Activated naive CD8-positive, alpha-beta T cell treated with anti-CD3 and anti-CD28 coated beads, Interleukin-2, amount 50 U/mL, for 16 hours (primary cell): Measurements from ENCODE around the gene LRRTM4.
"Not testable (repeated sequence)": the region's sequence is repeated elsewhere in the genome, so short reads cannot be mapped to it uniquely, and the experiment has no call there.

ENCODE experiments used
- DNase-seq: peaks from one replicate; pipeline ENCODE4 v3.0.0-alpha.2; 2020; ENCODE audit warnings: low read depth, low spot score

The LRRTM4 gene

DNA sequence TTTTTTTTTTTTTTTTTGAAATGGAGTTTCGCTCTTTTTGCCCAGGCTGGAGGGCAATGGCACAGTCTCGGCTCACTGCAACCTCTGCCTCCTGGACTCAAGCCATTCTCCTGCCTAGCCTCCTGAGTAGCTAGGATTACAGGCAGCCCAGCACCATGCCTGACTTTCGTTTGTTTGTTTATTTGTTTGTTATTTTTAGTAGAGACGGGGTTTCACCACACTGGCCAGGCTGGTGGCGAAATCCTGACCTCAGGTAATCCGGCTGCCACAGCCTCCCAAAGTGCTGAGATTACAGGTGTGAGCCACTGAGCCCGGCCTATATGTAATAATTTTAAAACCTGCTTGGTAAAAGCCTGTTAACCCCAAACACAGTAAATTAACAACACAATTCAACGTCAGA lies 435.7 kb downstream of the LRRTM4 start:
- no peak for DNase-seq

DNA sequence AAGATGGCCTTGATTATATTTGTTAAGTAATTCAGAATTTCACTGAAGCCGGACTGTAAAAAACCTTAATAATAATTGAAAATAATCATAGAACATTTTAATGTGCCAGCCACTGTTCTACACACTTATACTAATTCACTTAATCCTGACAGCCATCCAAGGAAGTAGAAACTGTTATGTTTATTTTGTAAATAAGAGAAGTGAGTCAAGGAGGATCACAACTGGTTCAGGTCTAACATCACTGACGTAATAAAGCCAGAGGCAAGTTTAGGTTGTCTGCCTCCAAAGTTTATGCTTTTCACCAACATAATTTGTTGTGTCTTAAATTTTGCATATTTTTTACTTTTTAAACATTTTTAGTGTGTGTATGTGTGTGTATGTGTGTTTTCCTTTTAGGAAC lies 436.1 kb downstream of the LRRTM4 start:
- no peak for DNase-seq

DNA sequence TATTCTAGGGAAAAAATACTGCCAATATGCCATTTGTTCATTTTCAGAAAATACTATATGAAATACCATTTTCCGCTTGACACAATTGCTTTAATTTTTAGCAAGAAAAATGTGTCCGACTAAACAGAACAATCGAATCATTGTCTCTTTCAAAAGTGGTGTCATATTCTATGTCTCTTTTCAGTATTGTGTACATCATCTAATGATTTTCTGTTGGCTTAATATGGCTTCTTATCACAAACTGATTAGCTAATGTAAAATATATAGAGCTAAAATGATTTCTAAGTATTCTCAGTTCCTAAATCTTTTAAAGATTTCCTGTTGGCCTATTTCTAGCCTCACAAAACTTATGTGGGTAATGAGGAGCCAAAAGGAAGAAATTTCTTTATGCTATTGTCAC lies 436.6 kb downstream of the LRRTM4 start:
- DNase-seq = no peak

DNA sequence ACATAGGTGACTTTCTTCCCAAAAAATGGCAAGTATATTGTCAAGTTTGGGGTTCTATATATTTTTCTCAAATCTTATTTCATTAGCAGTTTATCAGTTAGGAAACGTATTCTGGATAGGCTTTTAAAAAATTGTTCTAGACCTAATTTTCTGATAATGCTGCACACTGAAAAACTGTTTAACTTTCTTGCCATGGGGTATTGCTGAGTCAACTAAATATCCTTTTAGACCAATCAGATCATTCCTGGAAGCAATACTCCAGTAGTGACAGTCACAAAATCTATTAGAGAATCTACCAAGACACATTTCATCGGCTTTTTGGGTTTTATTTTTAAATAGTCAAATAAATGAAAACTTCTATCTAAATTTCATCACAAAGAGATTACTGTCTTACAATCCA lies 440.6 kb downstream of the LRRTM4 start:
- DNase-seq = no peak

DNA sequence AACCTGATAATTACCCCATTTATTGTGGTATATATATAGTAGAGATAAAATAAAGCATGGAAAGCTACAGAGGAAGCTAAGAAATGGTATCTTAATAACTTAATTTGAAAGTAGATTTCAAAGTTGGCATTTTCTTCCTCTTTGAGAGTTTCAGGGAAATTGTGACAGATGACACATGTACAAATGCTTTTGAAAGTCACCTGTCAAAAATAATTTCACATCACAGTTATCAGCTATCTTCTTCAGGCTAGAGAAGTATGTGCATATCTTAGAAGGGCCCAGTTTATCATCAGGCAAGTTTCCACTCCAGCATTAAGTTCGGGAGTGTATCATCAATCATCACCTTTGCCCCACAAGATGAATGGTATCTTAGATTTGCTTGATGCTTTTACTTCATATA lies 457.9 kb downstream of the LRRTM4 start:
- no peak for DNase-seq

DNA sequence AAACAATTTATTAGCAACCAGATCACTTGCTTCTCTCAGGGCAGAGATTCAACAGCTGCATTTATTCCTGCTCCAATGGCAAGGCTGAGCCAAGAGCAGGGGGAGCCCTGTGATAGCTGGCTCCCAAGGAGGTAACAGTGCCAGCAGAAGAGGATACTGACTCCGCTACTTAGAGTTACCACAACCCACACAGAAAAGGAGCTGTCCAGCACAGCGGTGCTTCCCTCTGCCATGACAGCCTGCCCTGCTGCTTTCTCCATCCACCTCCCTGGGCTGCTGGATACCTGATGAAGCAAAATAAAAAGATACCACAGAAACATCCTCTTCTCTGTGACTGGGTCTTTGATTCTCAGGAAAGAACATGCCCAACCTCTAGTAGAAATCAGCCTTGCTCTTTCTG lies 467.2 kb downstream of the LRRTM4 start:
- DNase-seq = no peak

DNA sequence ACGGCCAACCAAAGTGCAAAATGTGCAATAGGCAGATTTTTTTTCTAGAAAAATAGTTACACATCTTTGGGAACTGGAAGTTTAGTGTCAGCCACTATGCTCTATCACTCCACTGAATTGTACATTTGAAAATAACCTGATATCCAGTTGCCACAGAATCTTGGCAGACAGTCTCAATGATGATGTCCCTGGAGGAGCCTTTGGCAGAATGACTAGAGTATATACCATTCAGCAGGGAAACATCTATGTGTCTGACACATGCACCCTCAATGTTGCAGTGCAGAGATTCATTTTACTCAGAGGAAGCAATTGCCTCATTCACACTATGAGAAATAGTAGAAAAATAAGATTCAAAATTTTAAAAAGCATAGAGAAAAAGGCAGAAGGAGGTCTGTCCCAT lies 475.8 kb downstream of the LRRTM4 start:
- DNase-seq = no peak

DNA sequence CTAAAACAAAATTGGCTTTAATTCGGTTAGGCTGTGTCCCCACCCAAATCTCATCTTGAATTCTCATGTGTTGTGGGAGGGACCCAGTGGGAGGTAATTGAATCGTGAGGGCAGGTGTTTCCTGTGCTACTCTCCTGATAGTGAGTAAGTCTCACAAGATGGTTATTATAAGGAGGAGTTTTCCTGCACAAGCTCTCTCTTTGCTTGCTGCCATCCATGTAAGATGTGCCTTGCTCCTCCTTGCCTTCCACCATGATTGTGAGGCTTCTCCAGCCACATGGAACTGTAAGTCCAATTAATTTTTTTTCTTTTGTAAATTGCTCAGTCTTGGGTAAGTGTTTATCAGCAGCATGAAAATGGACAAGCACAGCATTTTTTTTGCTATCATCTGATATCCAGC lies 476.7 kb downstream of the LRRTM4 start:
- not testable (repeated sequence) for DNase-seq

DNA sequence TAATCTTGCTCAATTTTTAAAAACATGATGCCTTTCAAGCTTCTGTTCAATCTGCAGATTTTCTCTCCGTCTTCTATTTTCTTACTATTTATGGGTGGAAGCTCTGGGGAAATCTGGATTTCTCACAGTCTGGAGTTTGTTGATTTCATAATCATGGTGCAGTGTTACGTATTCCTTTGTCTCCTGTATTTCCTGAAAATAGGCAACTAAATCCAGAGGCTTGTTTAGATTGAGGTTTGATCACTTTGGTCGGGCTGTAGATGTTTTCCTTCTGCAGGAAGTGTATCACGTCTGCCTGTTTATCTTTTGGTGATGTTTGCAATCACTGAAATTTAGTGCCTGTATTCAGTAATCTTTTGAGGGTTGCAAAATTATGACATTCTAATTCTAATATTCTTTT lies 487.7 kb downstream of the LRRTM4 start:
- no peak for DNase-seq

DNA sequence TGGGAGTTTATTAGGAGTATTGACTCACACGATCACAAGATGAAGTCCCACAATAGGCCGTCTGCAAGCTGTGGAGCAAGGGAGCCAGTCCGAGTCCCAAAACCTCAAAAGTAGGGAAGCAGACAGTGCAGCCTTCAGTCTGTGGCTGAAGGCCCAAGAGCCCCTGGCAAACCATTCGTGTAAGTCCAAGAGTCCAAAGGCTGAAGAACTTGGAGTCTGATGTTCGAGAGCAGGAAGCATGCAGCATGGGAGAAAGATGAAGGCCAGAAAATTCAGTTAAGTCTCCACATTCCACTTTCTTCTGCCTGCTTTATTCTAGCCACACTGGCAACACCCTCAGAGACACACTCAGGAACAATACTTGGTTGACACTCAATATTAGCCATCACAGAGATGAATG lies 492.9 kb downstream of the LRRTM4 start:
- DNase-seq = not testable (repeated sequence)

DNA sequence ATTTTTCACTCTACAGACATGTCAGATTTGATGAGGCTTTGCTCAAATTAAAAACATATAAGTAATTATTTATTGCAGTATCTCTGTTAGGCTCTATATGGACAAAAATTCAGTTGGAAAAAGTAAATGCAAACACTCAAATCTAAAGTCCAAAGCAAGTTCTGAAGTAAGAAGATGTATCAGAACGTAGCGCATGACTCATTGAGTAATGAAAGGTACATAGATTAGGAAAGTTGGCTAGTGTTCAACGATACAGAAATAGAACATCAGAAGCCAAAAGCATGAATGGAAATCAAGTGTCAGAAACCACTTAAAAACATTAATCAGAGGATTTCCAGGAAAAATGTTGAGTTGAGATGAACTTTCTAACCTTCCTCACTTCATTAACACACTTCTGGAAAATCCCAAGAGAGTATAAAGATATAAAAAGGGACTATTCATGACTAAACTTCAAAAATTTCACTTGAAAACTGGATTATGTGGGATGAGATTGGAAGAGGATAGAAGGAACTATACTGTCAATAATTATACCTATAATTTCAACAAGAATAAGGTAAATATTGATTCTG lies 494.1 kb downstream of the LRRTM4 start:
- DNase-seq = no peak

DNA sequence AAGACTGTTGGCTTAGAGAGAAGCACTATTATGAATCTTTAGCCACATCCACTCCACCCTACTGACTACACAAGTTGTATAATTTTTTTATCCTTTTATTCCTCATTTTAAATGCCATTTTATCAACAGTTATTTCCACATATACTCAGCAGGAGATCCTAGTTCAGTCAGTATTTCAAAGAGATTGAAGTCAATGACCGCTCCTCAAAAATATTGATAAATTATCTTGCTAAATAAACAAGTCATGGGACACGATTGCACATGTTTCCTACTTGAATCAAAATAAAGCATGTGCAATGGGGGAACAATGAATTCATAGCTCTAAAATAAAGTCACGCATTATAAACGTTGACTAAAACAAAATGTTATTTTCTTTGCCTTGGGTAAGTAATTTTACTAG lies 496.5 kb downstream of the LRRTM4 start:
- no peak for DNase-seq

DNA sequence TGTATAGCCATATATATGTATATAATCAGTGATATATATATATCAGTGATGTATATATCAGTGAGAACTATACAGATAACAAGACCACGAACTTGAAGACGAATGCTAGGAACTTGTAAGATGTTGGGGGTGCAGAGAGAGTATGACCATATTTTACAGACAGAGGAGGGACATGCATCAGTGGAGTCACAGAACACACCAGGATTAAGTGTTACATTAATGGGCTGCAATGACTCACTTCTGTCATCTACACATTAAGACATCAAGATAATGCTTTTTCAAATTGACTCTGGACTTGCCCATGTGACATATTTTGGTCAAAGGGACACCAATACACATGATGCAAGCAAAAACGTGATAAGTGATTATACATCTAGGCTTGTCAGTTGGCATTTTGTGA lies 501.0 kb downstream of the LRRTM4 start:
- no peak for DNase-seq

DNA sequence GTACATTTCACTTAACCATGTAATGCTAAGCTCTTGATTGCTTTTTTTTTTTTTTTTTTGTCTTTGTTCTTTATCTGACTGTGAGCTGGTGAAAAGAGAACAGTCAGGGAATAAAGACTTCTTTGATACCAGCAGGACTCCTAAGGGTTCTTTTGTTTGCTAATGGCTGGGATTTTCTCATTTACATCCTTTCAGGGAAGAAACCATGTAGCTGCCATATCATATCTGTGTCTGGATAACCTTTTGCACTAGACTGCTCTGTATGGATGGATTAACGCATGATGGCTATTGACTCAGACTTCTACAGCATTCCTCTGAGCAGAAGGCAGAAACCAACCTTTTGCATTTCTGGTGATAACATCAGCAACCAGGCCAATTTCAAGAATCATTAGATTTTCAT lies 504.0 kb downstream of the LRRTM4 start:
- DNase-seq = no peak

DNA sequence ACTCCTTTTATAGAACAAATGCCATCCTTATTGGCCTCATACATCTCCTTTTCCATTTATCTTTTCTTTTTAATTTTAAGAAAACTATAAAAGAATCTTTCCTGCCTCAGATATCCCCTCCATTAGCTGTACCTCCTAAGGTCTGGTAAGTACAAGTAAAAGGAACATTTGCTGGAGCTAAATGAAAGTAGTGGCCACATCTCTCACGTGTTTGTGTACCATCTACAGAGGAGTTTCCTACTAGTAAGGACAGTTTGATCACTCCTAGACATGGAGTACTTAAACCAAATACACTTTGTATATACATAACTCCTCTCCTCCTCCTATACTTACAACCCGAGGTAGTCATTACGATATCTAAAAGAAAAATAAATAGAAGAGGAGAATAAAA lies 504.8 kb downstream of the LRRTM4 start:
- DNase-seq = no peak

DNA sequence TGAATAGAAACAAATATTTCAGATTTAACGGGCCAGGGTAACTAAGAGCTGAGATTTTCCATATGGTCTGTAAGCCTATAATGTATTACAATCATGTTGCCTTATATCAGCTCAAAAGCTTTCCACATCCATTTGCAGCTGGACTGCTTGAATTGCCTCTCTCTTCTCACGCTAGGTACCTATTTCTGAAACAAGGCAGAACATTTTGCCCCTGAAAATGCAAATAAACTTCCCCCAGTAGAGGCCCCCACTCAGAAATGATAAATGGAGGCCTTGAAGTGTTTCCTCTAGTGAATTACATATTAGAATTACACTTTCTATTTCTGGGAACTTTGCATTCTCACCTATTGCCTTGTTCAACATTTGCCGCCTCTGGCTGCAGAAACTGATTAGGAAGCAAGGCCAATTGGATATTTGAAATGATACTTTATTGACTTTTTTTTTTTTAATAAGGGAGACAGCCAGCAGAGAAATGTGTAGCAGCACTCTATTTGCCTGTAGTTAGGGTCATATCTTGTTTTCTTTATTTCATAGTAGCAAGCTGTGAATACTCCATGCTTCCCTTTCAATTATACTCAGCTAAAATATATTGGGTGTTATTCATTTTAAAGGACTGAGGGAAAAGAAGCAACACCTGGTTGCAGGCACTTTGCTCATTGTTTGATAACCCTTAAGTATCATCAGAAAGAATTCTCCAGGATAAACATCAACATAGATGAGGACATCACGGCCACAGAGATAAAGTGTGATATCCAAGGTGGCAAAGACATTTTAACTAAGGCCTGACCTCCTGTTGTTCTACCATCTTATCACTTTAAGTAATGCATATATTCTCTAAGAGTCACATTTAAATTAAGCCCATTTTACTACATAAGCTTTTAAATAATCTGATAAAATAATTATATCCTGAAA lies 505.5 kb downstream of the LRRTM4 start:
- DNase-seq = no peak

DNA sequence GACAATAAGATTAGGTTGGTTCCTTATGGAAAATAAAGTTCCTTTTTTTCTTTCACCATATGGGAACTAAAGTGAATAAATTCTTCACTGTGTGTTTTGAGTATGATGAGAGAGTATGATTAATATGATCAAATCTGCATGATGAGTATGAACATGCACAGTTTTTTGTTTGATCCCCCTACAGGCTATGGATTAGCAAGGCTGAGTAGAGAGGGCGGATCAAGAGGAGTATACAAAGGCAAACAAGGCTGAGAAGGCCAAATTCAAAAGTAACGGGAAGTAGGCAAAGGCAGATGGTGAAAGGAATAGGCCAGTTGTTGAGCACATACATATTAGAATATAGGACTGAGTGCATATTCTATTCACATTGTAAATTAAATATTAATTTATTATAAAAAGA lies 508.2 kb downstream of the LRRTM4 start:
- no peak for DNase-seq

DNA sequence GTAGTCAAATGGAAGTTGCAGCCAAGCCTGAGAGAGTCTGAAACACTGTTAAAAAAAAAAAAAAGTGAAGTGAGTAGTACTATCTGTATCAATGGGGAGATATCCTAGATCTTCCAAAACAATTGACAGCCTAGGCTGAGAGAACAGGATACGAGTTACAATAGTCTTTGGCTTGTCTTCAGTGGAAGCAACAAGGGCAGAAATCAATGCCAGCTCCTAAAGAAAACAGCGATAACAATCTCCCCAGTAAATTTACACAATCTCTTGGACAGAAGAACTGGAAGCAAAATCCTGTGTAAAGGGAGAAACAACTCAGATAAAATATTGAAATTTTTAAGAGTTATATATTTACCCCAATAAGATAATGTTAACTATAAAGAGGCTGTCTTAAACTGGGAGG lies 508.7 kb downstream of the LRRTM4 start:
- DNase-seq = no peak

DNA sequence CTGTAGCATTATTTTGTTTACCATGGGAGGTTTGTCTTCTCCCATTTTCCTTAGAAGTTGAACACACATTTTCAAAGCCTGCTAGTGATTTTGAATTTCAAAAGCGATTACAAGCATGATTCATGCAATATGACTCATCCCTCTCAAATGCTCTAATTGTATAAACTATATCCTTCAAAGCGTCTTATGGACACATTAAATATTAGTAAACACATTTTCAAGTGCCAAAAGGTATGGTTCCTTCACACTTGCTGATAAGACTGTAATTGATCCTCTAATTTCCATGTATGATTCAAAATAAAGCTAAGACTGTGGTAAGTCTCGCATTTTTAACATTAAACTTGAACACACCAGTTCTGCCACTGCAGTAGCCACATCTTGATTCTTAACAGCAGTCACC lies 512.9 kb downstream of the LRRTM4 start:
- DNase-seq = no peak

DNA sequence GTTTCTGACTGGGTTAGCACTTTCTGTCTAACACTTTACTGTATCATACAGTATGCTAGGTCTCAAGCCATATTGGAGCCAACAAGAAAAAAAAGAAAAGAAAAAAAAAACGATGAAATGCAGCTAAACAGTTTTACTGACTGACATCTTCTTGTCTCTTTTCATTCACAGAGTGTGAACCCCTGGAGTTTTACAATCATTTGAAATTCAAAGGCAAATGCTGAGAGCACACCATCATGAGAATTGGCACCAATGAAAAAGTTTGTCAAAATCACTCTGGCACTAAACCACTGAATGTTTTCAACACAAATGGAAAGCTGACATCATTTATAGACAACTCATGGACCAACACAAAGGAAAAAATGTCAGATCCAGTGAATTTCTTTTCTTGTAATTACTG lies 513.3 kb downstream of the LRRTM4 start:
- no peak for DNase-seq

DNA sequence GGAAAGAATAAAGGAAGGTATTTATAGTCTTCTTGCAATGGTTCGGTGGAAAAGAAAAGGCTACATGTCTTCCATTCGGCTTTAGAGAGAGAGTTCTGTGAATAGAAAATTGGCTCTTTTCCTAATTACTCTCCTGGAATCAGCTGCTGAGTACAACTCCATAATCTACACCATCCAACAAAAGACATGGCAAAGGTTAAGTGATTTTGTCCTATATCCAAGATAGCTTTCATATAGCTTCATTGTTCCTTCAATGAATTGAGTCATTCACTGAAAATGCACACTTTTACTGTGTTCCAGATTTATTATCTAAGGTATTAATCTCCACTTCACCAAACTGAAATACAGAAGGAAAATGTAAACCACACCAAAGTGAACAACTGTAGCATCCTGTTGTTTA lies 514.5 kb downstream of the LRRTM4 start:
- DNase-seq = no peak

DNA sequence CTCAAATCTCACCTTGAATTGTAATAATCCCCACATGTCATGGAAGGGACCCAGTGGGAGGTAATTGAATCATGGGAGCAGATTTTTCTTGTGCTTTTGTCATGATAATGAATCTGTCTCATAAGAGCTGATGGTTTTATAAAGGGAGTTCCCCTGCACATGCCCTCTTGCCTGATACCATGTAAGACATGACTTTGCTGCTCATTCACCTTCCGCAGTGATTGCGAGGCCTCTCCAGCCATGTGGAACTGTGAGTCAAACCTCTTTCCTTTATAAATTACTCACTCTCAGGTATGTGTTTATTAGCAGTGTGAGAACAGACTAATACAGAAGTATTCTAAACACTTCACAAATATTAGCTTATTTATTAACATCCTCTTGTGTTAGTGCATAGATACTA lies 516.7 kb downstream of the LRRTM4 start:
- no peak for DNase-seq

DNA sequence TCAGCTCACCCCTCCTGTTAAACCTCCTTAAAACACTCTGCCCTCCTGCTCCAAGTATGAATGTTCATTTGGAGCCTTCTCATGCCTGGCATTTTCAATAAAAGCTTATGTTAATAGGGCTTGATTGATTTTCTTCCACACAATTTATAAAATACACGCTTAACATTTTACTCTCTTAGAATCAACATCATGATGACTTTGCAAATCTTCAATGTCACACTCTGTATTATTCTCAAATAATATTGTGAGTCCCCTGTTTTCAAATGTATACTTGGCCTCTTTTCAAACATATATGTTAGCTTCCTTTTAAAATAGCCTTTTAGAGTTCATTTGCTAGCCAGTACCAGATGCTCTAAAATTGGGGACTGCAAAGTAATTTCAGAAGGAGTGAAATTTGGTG lies 520.3 kb downstream of the LRRTM4 start:
- DNase-seq = no peak

DNA sequence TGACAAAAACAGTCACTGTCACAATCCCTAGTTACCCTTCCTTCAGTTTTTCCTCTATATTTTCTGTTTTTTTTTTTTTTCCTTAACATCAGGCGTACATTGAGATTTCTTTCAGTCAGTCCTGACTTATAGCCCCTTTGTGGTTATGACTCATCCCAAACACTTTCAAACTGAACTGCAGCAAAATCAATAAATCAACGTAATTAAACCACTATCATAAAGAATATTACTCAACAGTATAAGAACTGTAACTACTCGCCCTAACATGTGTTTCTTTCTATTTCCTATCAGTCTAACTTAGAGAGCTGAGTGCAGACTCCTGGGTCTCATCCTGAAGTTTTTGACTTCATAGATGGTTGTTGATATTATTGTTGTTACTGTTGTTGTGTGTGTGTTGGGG lies 523.5 kb downstream of the LRRTM4 start:
- no peak for DNase-seq
